Liver (tissue), 9 donors: ENCODE data around the gene STRA8. TPM values are rescaled to one million over a fixed set of nuclear protein-coding genes. Genes with fewer than 3 reads are reported as not detected.

Source experiments
- DNase-seq: peaks from one replicate; pipeline ENCODE4 v3.0.0-alpha.2; 2017; ENCODE audit warnings: low spot score
- H3K27ac ChIP-seq, 2 donors: one replicate each; pipeline ENCODE4 v1.7.0; 2013; ENCODE audit warnings: inconsistent platforms in 2 of 2, low read length in 2 of 2, control low read depth in 1 of 2, low read depth in 1 of 2, mild to moderate bottlenecking in 1 of 2
- H3K27me3 ChIP-seq, 4 donors: one replicate each; pipeline versions ENCODE4 v1.6.1 to v1.7.0; 2013; ENCODE audit warnings: low read length in 3 of 4, inconsistent platforms in 1 of 4, mild to moderate bottlenecking in 1 of 4, moderate library complexity in 1 of 4; ENCODE audit not compliant: control insufficient read depth in 4 of 4, insufficient read depth in 4 of 4
- H3K36me3 ChIP-seq, 4 donors: one replicate each; pipeline versions ENCODE4 v1.6.1 to v1.7.0; 2013; ENCODE audit warnings: low read length in 3 of 4, mild to moderate bottlenecking in 3 of 4, low read depth in 1 of 4, moderate library complexity in 1 of 4; ENCODE audit not compliant: control insufficient read depth in 4 of 4, insufficient read depth in 3 of 4
- H3K4me1 ChIP-seq, 4 donors: one replicate each; pipeline versions ENCODE4 v1.6.1 to v1.7.0; 2013; ENCODE audit warnings: low read length in 3 of 4, mild to moderate bottlenecking in 3 of 4, moderate library complexity in 1 of 4; ENCODE audit not compliant: control insufficient read depth in 4 of 4, insufficient read depth in 4 of 4
- H3K4me3 ChIP-seq, 3 donors: one replicate each; pipeline versions ENCODE4 v1.6.1 to v1.7.0; 2013; ENCODE audit warnings: low read length in 3 of 3, control low read depth in 1 of 3, low read depth in 1 of 3, mild to moderate bottlenecking in 1 of 3
- H3K9ac ChIP-seq, 2 donors: one replicate each; pipeline ENCODE4 v1.7.0; 2013; ENCODE audit warnings: low read length in 2 of 2, mild to moderate bottlenecking in 2 of 2, moderate library complexity in 2 of 2, control low read depth in 1 of 2, low read depth in 1 of 2
- H3K9me3 ChIP-seq, 4 donors: one replicate each; pipeline versions ENCODE4 v1.6.1 to v1.7.0; 2013; ENCODE audit warnings: low read length in 3 of 4; ENCODE audit not compliant: control insufficient read depth in 4 of 4
- EGR1 ChIP-seq, 2 donors: IDR thresholded peaks; 2 replicates each; pipeline ENCODE4 v1.6.1; 2016 to 2018; ENCODE audit warnings: antibody characterized with exemption in 2 of 2, low read depth in 2 of 2
- FOXA1 ChIP-seq: IDR thresholded peaks from 2 replicates; pipeline ENCODE4 v1.6.1; 2016; ENCODE audit warnings: antibody characterized with exemption
- GABPA ChIP-seq, 2 donors: IDR thresholded peaks in 1 of 2; conservative IDR thresholded peaks in 1 of 2; 2 replicates each; pipeline ENCODE4 v1.6.1; 2016; ENCODE audit warnings: antibody characterized with exemption in 2 of 2, mild to moderate bottlenecking in 1 of 2, moderate library complexity in 1 of 2
- HNF4A ChIP-seq, 2 donors: conservative IDR thresholded peaks; 2 replicates each; pipeline ENCODE4 v1.6.1; 2016; ENCODE audit warnings: antibody characterized with exemption in 2 of 2, mild to moderate bottlenecking in 2 of 2
- HNF4G ChIP-seq: IDR thresholded peaks from 2 replicates; pipeline ENCODE4 v1.6.1; 2016; ENCODE audit warnings: antibody characterized with exemption
- JUND ChIP-seq, 2 donors: IDR thresholded peaks; 2 replicates each; pipeline ENCODE4 v1.6.1; 2016; ENCODE audit warnings: antibody characterized with exemption in 2 of 2
- NR2F2 ChIP-seq: IDR thresholded peaks from 2 replicates; pipeline ENCODE4 v1.6.1; 2016; ENCODE audit warnings: antibody characterized with exemption
- RAD21 ChIP-seq, 2 donors: IDR thresholded peaks; 2 replicates each; pipeline ENCODE4 v1.6.1; 2016; ENCODE audit warnings: antibody characterized with exemption in 2 of 2, mild to moderate bottlenecking in 2 of 2
- RXRA ChIP-seq, 2 donors: IDR thresholded peaks; 2 replicates each; pipeline ENCODE4 v1.6.1; 2017 to 2018; ENCODE audit warnings: antibody characterized with exemption in 2 of 2, mild to moderate bottlenecking in 1 of 2
- YY1 ChIP-seq: IDR thresholded peaks from 2 replicates; pipeline ENCODE4 v1.6.1; 2016; ENCODE audit warnings: antibody characterized with exemption, mild to moderate bottlenecking
- WGBS: extraction: QIAGEN DNeasy Blood & Tissue Kit; methylation state at CpG from one replicate; pipeline ENCODE4 v1.1.7; 2013; 5-methylcytosine and 5-hydroxymethylcytosine counted together
- polyA plus RNA-seq, 2 donors: library from polyadenylated mRNA; stranded (reverse) in 1 of 2; unstranded in 1 of 2; fragments of 200-250 nt in 1 of 2; fragments of >200 nt in 1 of 2; fragmentation: Nextera tagmentation in 1 of 2; extraction: Ambion mirVana in 1 of 2; gene quantifications; one replicate each; pipeline versions ENCODE4 v1.2.1 to v1.2.3, GENCODE V29; 2013 to 2015
- total RNA-seq, 2 donors: library from RNA; depleted of rRNA; stranded (reverse); fragments of >200 nt; gene quantifications; one replicate each; pipeline ENCODE4 v1.2.3, GENCODE V29; 2014
- TF ChIP-seq, protein P1 (sequence below): IDR thresholded peaks from 2 replicates; pipeline ENCODE4 v1.6.1; 2016; ENCODE audit warnings: antibody characterized with exemption
- TF ChIP-seq, protein P2 (sequence below): IDR thresholded peaks from 2 replicates; pipeline ENCODE4 v1.6.1; 2016; ENCODE audit warnings: antibody characterized with exemption, mild to moderate bottlenecking
- TF ChIP-seq, protein P3 (sequence below): fragments of 150-350 bp; IDR thresholded peaks from 2 replicates; pipeline ENCODE4 v1.5.1; 2017; ENCODE audit warnings: improper control_type of control experiment, low read depth, low read length; ENCODE audit not compliant: missing input control
- TF ChIP-seq, protein P4 (sequence below): IDR thresholded peaks from 2 replicates; pipeline ENCODE4 v1.6.1; 2016; ENCODE audit warnings: antibody characterized with exemption
- TF ChIP-seq, protein P5 (sequence below): IDR thresholded peaks from 2 replicates; pipeline ENCODE4 v1.6.1; 2016; ENCODE audit warnings: antibody characterized with exemption
- donor health status: healthy.
- donor health status: healthy.
- donor health status: healthy.
- donor health status: healthy.
- donor health status: healthy.

STRA8 gene
- total and polyA plus RNA-seq, 4 donors, result 0.14 TPM; not detected in 3

DNA sequence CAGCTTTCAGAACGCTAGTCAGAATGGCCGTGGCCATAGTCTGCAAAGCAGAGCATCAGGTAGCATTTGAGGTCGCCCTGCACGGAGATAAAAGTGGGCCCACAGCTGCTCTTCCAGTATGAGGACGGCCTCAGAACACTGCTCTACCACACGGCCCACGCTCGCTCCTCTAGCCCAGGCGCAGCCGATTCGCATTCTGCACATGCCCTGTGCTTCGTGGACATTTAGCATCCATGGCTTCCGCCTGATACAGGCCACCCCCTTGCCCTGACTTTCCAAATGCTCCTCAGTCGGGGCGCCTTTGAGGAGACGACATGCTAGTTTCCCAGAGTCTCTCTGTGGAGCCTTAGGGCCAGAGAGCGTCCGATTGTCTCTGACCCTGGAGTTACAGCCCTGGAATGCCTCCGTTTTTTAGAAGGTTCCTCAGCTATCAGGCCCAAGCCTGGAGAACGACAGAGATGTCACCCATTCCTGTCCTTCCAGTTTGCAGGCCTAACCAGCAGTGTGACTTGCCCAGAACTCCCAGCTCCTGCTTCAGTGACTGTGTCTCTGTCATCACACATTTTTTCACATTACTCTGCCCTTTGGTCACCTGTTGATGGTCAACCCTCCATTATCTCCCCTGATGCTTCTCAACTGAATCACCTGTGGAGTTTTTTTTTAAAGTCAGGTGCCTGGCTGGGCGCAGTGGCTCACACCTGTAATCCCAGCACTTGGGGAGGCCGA lies 14.3 kb downstream of the STRA8 start:
- Histone ChIP-seq H3K36me3 (no peaks in the 10 kb centered on the region), H3K9me3 (no peaks in the 10 kb centered on the region), H3K4me3 (no peak overlapping the region), H3K27ac (no peak overlapping the region), H3K27me3 (no peaks in the 10 kb centered on the region), H3K4me1 (no peaks in the 10 kb centered on the region), H3K9ac (no peak overlapping the region)
- WGBS, result 96% methylated on average over 22 of the region's 22 CpGs
- TF ChIP-seq RAD21 (IDR thresholded peaks at IDR 0.05) (no peak), GABPA (IDR thresholded peaks at IDR 0.05 in 1 of 2, conservative IDR thresholded peaks at IDR 0.05 in 1 of 2) (no peak), YY1 (no peak), EGR1 (IDR thresholded peaks at IDR 0.05; ENCODE audit: low read depth in 2 of 2) (no peak), NR2F2 (no peak), HNF4G (no peak), FOXA1 (no peak), RXRA (IDR thresholded peaks at IDR 0.05) (no peak), JUND (IDR thresholded peaks at IDR 0.05) (no peak)
- TF ChIP-seq, protein P1, sequence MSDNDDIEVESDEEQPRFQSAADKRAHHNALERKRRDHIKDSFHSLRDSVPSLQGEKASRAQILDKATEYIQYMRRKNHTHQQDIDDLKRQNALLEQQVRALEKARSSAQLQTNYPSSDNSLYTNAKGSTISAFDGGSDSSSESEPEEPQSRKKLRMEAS, result no peak
- TF ChIP-seq, protein P2, sequence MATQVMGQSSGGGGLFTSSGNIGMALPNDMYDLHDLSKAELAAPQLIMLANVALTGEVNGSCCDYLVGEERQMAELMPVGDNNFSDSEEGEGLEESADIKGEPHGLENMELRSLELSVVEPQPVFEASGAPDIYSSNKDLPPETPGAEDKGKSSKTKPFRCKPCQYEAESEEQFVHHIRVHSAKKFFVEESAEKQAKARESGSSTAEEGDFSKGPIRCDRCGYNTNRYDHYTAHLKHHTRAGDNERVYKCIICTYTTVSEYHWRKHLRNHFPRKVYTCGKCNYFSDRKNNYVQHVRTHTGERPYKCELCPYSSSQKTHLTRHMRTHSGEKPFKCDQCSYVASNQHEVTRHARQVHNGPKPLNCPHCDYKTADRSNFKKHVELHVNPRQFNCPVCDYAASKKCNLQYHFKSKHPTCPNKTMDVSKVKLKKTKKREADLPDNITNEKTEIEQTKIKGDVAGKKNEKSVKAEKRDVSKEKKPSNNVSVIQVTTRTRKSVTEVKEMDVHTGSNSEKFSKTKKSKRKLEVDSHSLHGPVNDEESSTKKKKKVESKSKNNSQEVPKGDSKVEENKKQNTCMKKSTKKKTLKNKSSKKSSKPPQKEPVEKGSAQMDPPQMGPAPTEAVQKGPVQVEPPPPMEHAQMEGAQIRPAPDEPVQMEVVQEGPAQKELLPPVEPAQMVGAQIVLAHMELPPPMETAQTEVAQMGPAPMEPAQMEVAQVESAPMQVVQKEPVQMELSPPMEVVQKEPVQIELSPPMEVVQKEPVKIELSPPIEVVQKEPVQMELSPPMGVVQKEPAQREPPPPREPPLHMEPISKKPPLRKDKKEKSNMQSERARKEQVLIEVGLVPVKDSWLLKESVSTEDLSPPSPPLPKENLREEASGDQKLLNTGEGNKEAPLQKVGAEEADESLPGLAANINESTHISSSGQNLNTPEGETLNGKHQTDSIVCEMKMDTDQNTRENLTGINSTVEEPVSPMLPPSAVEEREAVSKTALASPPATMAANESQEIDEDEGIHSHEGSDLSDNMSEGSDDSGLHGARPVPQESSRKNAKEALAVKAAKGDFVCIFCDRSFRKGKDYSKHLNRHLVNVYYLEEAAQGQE, result no peak
- TF ChIP-seq, protein P3, sequence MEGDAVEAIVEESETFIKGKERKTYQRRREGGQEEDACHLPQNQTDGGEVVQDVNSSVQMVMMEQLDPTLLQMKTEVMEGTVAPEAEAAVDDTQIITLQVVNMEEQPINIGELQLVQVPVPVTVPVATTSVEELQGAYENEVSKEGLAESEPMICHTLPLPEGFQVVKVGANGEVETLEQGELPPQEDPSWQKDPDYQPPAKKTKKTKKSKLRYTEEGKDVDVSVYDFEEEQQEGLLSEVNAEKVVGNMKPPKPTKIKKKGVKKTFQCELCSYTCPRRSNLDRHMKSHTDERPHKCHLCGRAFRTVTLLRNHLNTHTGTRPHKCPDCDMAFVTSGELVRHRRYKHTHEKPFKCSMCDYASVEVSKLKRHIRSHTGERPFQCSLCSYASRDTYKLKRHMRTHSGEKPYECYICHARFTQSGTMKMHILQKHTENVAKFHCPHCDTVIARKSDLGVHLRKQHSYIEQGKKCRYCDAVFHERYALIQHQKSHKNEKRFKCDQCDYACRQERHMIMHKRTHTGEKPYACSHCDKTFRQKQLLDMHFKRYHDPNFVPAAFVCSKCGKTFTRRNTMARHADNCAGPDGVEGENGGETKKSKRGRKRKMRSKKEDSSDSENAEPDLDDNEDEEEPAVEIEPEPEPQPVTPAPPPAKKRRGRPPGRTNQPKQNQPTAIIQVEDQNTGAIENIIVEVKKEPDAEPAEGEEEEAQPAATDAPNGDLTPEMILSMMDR, result no peak
- TF ChIP-seq, protein P4, sequence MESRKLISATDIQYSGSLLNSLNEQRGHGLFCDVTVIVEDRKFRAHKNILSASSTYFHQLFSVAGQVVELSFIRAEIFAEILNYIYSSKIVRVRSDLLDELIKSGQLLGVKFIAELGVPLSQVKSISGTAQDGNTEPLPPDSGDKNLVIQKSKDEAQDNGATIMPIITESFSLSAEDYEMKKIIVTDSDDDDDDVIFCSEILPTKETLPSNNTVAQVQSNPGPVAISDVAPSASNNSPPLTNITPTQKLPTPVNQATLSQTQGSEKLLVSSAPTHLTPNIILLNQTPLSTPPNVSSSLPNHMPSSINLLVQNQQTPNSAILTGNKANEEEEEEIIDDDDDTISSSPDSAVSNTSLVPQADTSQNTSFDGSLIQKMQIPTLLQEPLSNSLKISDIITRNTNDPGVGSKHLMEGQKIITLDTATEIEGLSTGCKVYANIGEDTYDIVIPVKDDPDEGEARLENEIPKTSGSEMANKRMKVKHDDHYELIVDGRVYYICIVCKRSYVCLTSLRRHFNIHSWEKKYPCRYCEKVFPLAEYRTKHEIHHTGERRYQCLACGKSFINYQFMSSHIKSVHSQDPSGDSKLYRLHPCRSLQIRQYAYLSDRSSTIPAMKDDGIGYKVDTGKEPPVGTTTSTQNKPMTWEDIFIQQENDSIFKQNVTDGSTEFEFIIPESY, result no peak
- TF ChIP-seq, protein P5, sequence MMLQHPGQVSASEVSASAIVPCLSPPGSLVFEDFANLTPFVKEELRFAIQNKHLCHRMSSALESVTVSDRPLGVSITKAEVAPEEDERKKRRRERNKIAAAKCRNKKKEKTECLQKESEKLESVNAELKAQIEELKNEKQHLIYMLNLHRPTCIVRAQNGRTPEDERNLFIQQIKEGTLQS, result no peak
- no peak for DNase-seq

DNA sequence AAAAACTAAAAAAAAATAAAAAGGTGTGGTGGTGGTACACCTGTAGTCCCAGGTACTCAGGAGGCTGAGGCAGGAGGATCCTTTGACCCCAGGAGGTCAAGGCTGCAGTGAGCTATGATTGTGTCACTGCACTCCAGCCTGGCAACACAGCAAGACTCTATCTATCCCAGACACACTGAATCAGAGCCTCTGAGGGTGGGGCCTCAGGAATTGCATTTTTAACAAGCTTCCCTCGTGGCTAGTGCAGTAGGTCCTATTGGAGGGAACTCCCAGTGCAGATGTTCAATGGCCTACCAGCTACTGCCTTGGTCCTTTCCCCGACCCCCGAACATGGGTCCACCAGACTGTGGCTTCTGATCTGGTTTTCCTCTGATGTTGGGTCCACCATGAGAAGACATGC lies 14.9 kb downstream of the STRA8 start:
- no peak for DNase-seq
- TF ChIP-seq HNF4A (conservative IDR thresholded peaks at IDR 0.05), result no peak
- TF ChIP-seq, protein P2, result no peak
- no peak for TF ChIP-seq EGR1 (IDR thresholded peaks at IDR 0.05; ENCODE audit: low read depth in 2 of 2)
- TF ChIP-seq, protein P1, result no peak
- no peak for TF ChIP-seq JUND (IDR thresholded peaks at IDR 0.05)
- TF ChIP-seq, protein P4, result no peak
- TF ChIP-seq YY1, result no peak
- no peak for TF ChIP-seq FOXA1
- H3K36me3 ChIP-seq, result no peaks in the 10 kb centered on the region
- 95% methylated on average over 3 of the region's 3 CpGs for WGBS
- no peak overlapping the region for H3K9ac ChIP-seq
- H3K9me3 ChIP-seq, result no peaks in the 10 kb centered on the region
- no peaks in the 10 kb centered on the region for H3K27me3 ChIP-seq
- H3K27ac ChIP-seq, result no peak overlapping the region
- H3K4me1 ChIP-seq, result no peaks in the 10 kb centered on the region
- H3K4me3 ChIP-seq, result no peak overlapping the region
